B cell (primary cell): ENCODE measurements around the gene EPHA2.

Experiments used
- CTCF ChIP-seq: fragments of 200-600 bp; IDR thresholded peaks from one replicate; pipeline ENCODE4 v1.8.0; 2022; ENCODE audit warnings: antibody characterized with exemption, mild to moderate bottlenecking
- EZH2 ChIP-seq: IDR thresholded peaks from 2 replicates; pipeline ENCODE4 v1.6.1; 2012; ENCODE audit warnings: borderline replicate concordance, low read depth, mild to moderate bottlenecking, moderate library complexity, low read length; ENCODE audit not compliant: insufficient read depth, poor library complexity, severe bottlenecking

- TF ChIP-seq CTCF: no peak
- no peak for TF ChIP-seq EZH2
Measured at GRCh38 chr1:16134906-16135305, 21.0 kb downstream of the EPHA2 start.
